SK-N-SH (cell line): ENCODE results near the gene TRAF1. TPM values are rescaled to one million over a fixed set of nuclear protein-coding genes. Genes with fewer than 3 reads are reported as not detected.

Source experiments
- CTCF ChIA-PET: fragments of 300-600, 350-600 bp; formaldehyde crosslinking; extraction: SDS; loops from one replicate; lab custom pipeline; 2021; lab: Yijun Ruan, JAX
- POLR2A ChIA-PET: fragments of 350-600 bp; sonication (Branson Sonifier 250); formaldehyde crosslinking; extraction: SDS; loops from one replicate; lab custom pipeline; 2020; ENCODE audit warnings: antibody characterized with exemption, inconsistent platforms; lab: Yijun Ruan, JAX
- DNase-seq: peaks from one replicate; pipeline ENCODE4 v3.0.0; 2012
- H2AFZ ChIP-seq: fragments of 200-600 bp; sonication (generic); 2 replicates; pipeline ENCODE4 v1.8.1; 2016; ENCODE audit warnings: antibody characterized with exemption, mild to moderate bottlenecking, low read depth
- H3F3A ChIP-seq: fragments of 200-600 bp; sonication (generic); replicated peaks from 2 replicates; pipeline ENCODE3; 2016; ENCODE audit warnings: antibody characterized with exemption, mild to moderate bottlenecking; ENCODE audit not compliant: insufficient read depth
- H3K27ac ChIP-seq, 2 experiments: fragments of 200-500 bp in 1 of 2; fragments of 200-600 bp in 1 of 2; sonication (Bioruptor generic) in 1 of 2; sonication (generic), shearing (Covaris generic) in 1 of 2; 2 replicates each; pipeline versions ENCODE4 v1.5.1 to v1.6.1; 2014 to 2016; ENCODE audit warnings: low read depth in 2 of 2, inconsistent platforms in 1 of 2, low read length in 1 of 2, mild to moderate bottlenecking in 1 of 2, mixed read lengths in 1 of 2
- H3K27me3 ChIP-seq: fragments of 200-600 bp; sonication (generic), shearing (Covaris generic); 2 replicates; pipeline ENCODE4 v1.6.1; 2016; ENCODE audit warnings: mixed run types; ENCODE audit not compliant: insufficient read depth
- H3K36me3 ChIP-seq, 2 experiments: fragments of 200-500 bp in 1 of 2; fragments of 200-600 bp in 1 of 2; sonication (Bioruptor generic) in 1 of 2; sonication (generic) in 1 of 2; replicated peaks in 1 of 2; 2 replicates each; pipeline versions ENCODE3 to v1.5.1; 2014 to 2016; ENCODE audit warnings: low read length in 1 of 2, mild to moderate bottlenecking in 1 of 2; ENCODE audit not compliant: insufficient read depth in 2 of 2, control insufficient read depth in 1 of 2
- H3K4me1 ChIP-seq, 2 experiments: fragments of 200-500 bp in 1 of 2; fragments of 200-600 bp in 1 of 2; sonication (Bioruptor generic) in 1 of 2; sonication (generic), shearing (Covaris generic) in 1 of 2; 2 replicates each; pipeline versions ENCODE4 v1.5.1 to v1.6.1; 2014 to 2016; ENCODE audit warnings: low read depth in 1 of 2, low read length in 1 of 2, mixed run types in 1 of 2; ENCODE audit not compliant: insufficient read depth in 2 of 2, control insufficient read depth in 1 of 2
- H3K4me2 ChIP-seq: fragments of 200-600 bp; sonication (generic), shearing (Covaris generic); 2 replicates; pipeline ENCODE4 v1.6.1; 2017; ENCODE audit warnings: mixed run types
- H3K4me3 ChIP-seq, 2 experiments: fragments of 200-500 bp in 1 of 2; fragments of 200-600 bp in 1 of 2; sonication (Bioruptor generic) in 1 of 2; sonication (generic), shearing (Covaris generic) in 1 of 2; 2 replicates each; pipeline versions ENCODE4 v1.5.1 to v1.8.1; 2014 to 2016; ENCODE audit warnings: low read depth in 2 of 2, inconsistent platforms in 1 of 2, low read length in 1 of 2, mild to moderate bottlenecking in 1 of 2, mixed read lengths in 1 of 2, moderate library complexity in 1 of 2
- H3K79me2 ChIP-seq: fragments of 200-600 bp; sonication (generic); 2 replicates; pipeline ENCODE4 v1.8.1; 2017; ENCODE audit warnings: mild to moderate bottlenecking; ENCODE audit not compliant: insufficient read depth
- H3K9ac ChIP-seq: fragments of 200-600 bp; sonication (generic); 2 replicates; pipeline ENCODE4 v1.6.1; 2017; ENCODE audit warnings: mixed run types
- H3K9me2 ChIP-seq: fragments of 200-600 bp; sonication (generic); 2 replicates; pipeline ENCODE4 v1.6.1; 2017; ENCODE audit warnings: mixed run types
- H3K9me3 ChIP-seq: fragments of 200-600 bp; sonication (generic); 2 replicates; pipeline ENCODE4 v1.6.1; 2017; ENCODE audit warnings: mixed run types, mild to moderate bottlenecking, moderate library complexity
- H4K20me1 ChIP-seq: fragments of 200-600 bp; sonication (generic); 2 replicates; pipeline ENCODE4 v1.6.1; 2017; ENCODE audit warnings: mild to moderate bottlenecking, mixed run types; ENCODE audit not compliant: insufficient read depth
- CHD2 ChIP-seq: fragments of 150-350 bp; IDR thresholded peaks from 2 replicates; pipeline ENCODE4 v1.6.1; 2018; ENCODE audit warnings: low read length; ENCODE audit not compliant: partially characterized antibody
- EZH2phosphoT487 ChIP-seq: fragments of 200-600 bp; sonication (generic); IDR thresholded peaks from 2 replicates; pipeline ENCODE4 v1.6.1; 2017; ENCODE audit warnings: low read depth, mixed run types, mild to moderate bottlenecking, antibody characterized with exemption, moderate library complexity, borderline replicate concordance
- FOXM1 ChIP-seq: IDR thresholded peaks from 2 replicates; pipeline ENCODE4 v1.4.0; 2012; ENCODE audit warnings: low read depth, mild to moderate bottlenecking
- GATA2 ChIP-seq: sonication (generic); formaldehyde crosslinking; IDR thresholded peaks from 2 replicates; pipeline ENCODE4 v1.5.0; 2020; ENCODE audit warnings: mild to moderate bottlenecking, missing genetic modification reagents
- JUND ChIP-seq: IDR thresholded peaks from 2 replicates; pipeline ENCODE4 v1.4.0; 2012
- NRF1 ChIP-seq: IDR thresholded peaks from 2 replicates; pipeline ENCODE4 v1.6.1; 2012; ENCODE audit warnings: low read depth, mild to moderate bottlenecking, low read length
- RAD21 ChIP-seq: IDR thresholded peaks from 2 replicates; pipeline ENCODE4 v1.6.1; 2012; ENCODE audit warnings: mild to moderate bottlenecking, low read length
- RCOR1 ChIP-seq: fragments of 150-350 bp; IDR thresholded peaks from 2 replicates; pipeline ENCODE4 v1.6.1; 2017; ENCODE audit warnings: antibody characterized with exemption, low read length
- RXRA ChIP-seq: IDR thresholded peaks from 2 replicates; pipeline ENCODE4 v1.4.0; 2012; ENCODE audit warnings: low read depth, mild to moderate bottlenecking, borderline replicate concordance
- SIN3A ChIP-seq: IDR thresholded peaks from 2 replicates; pipeline ENCODE4 v1.6.1; 2012; ENCODE audit warnings: low read depth, mild to moderate bottlenecking, low read length, moderate library complexity, borderline replicate concordance
- TEAD4 ChIP-seq: IDR thresholded peaks from 2 replicates; pipeline ENCODE4 v1.4.0; 2012; ENCODE audit warnings: mild to moderate bottlenecking, borderline replicate concordance; ENCODE audit not compliant: insufficient read depth
- WGBS: methylation state at CpG from one replicate; pipeline ENCODE4 v1.1.6; 2017; ENCODE audit warnings: low lambda C conversion rate; 5-methylcytosine and 5-hydroxymethylcytosine counted together
- polyA plus RNA-seq, 3 experiments: library from polyadenylated mRNA; depleted of rRNA; stranded (reverse); fragments of >200 nt; gene quantifications; 2 replicates each; pipeline ENCODE4 v1.2.3, GENCODE V29; 2012
- TF ChIP-seq, protein P1 (sequence below): IDR thresholded peaks from 2 replicates; pipeline ENCODE4 v1.4.0; 2012; ENCODE audit warnings: low read depth, borderline replicate concordance
- TF ChIP-seq, protein P2 (sequence below): IDR thresholded peaks from 2 replicates; pipeline ENCODE4 v1.6.1; 2012; ENCODE audit warnings: mild to moderate bottlenecking, low read depth, low read length, moderate library complexity
- TF ChIP-seq, protein P3 (sequence below): IDR thresholded peaks from 2 replicates; pipeline ENCODE4 v1.4.0; 2012; ENCODE audit warnings: low read depth
- TF ChIP-seq, protein P4 (sequence below): fragments of 150-350 bp; IDR thresholded peaks from 2 replicates; pipeline ENCODE4 v1.6.1; 2017; ENCODE audit warnings: antibody characterized with exemption, low read length, low read depth, borderline replicate concordance

Gene TRAF1
- polyA plus RNA-seq, 1 of the 3 experiments (the other 2 are of a cell fraction) = 1.2 TPM

DNA sequence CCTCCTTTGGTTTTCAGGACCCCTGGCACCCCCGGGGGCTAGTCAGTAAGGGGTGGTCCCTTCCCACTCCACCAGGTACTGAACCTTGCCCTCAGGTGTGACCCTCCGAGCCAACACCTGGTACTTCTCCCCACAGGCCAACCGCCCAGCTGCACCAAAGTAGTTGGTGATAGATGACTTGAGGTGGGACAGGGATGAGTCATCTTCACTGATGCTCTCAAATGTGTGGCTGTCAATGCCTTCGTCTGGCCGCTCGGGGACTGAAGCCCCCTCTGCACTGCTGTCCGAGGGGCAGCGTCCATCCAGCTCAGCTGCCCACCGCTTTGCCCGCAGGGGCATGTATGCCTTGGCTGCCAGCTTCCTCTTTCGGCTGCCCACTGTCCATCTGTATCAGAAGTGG lies 68.7 kb downstream of the TRAF1 start:
- Histone ChIP-seq H3K79me2 (no peaks in the 10 kb centered on the region), H4K20me1 (no peaks in the 10 kb centered on the region), H3K27me3 (no peaks in the 10 kb centered on the region), H3K9me3 (no peaks in the 10 kb centered on the region), H3K4me1 (peaks cover 0 to 28% of the 10 kb centered on the region in 2 experiments; a peak in 1 of 4 replicates), H3K27ac (peak overlapping the region in 1 of 2 experiments; percentile 1; a peak in 1 of 4 replicates), H3K9ac (no peak overlapping the region), H3K9me2 (no peaks in the 10 kb centered on the region), H2AFZ (no peak overlapping the region), H3K4me2 (no peak overlapping the region), H3K4me3 (no peak overlapping the region), H3K36me3 (peaks cover 15 to 46% of the 10 kb centered on the region in 2 experiments), H3F3A (peaks cover 8% of the 10 kb centered on the region)
- TF ChIP-seq, protein P1, sequence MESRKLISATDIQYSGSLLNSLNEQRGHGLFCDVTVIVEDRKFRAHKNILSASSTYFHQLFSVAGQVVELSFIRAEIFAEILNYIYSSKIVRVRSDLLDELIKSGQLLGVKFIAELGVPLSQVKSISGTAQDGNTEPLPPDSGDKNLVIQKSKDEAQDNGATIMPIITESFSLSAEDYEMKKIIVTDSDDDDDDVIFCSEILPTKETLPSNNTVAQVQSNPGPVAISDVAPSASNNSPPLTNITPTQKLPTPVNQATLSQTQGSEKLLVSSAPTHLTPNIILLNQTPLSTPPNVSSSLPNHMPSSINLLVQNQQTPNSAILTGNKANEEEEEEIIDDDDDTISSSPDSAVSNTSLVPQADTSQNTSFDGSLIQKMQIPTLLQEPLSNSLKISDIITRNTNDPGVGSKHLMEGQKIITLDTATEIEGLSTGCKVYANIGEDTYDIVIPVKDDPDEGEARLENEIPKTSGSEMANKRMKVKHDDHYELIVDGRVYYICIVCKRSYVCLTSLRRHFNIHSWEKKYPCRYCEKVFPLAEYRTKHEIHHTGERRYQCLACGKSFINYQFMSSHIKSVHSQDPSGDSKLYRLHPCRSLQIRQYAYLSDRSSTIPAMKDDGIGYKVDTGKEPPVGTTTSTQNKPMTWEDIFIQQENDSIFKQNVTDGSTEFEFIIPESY = no peak
- TF ChIP-seq NRF1 = no peak
- no peak for TF ChIP-seq EZH2phosphoT487
- TF ChIP-seq, protein P2, sequence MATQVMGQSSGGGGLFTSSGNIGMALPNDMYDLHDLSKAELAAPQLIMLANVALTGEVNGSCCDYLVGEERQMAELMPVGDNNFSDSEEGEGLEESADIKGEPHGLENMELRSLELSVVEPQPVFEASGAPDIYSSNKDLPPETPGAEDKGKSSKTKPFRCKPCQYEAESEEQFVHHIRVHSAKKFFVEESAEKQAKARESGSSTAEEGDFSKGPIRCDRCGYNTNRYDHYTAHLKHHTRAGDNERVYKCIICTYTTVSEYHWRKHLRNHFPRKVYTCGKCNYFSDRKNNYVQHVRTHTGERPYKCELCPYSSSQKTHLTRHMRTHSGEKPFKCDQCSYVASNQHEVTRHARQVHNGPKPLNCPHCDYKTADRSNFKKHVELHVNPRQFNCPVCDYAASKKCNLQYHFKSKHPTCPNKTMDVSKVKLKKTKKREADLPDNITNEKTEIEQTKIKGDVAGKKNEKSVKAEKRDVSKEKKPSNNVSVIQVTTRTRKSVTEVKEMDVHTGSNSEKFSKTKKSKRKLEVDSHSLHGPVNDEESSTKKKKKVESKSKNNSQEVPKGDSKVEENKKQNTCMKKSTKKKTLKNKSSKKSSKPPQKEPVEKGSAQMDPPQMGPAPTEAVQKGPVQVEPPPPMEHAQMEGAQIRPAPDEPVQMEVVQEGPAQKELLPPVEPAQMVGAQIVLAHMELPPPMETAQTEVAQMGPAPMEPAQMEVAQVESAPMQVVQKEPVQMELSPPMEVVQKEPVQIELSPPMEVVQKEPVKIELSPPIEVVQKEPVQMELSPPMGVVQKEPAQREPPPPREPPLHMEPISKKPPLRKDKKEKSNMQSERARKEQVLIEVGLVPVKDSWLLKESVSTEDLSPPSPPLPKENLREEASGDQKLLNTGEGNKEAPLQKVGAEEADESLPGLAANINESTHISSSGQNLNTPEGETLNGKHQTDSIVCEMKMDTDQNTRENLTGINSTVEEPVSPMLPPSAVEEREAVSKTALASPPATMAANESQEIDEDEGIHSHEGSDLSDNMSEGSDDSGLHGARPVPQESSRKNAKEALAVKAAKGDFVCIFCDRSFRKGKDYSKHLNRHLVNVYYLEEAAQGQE = no peak
- TF ChIP-seq SIN3A = no peak
- TF ChIP-seq CHD2 = no peak
- TF ChIP-seq RAD21 = no peak
- TF ChIP-seq, protein P3, sequence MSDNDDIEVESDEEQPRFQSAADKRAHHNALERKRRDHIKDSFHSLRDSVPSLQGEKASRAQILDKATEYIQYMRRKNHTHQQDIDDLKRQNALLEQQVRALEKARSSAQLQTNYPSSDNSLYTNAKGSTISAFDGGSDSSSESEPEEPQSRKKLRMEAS = no peak
- TF ChIP-seq, protein P4, sequence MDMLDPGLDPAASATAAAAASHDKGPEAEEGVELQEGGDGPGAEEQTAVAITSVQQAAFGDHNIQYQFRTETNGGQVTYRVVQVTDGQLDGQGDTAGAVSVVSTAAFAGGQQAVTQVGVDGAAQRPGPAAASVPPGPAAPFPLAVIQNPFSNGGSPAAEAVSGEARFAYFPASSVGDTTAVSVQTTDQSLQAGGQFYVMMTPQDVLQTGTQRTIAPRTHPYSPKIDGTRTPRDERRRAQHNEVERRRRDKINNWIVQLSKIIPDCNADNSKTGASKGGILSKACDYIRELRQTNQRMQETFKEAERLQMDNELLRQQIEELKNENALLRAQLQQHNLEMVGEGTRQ = no peak
- no peak for TF ChIP-seq GATA2 (CRISPR knock-in tag)
- TF ChIP-seq FOXM1 = no peak
- TF ChIP-seq RCOR1 = no peak
- no peak for TF ChIP-seq RXRA
- no peak for TF ChIP-seq JUND
- TF ChIP-seq TEAD4 = no peak
- no peak for DNase-seq
- POLR2A ChIA-PET = interaction anchor here (1.5 kb wide), 1 partner anchor 14 kb away, joined by 3 read pairs; no protein-coding TSS in a partner anchor
- 100% methylated on average over 4 of the region's 11 CpGs for WGBS
- CTCF ChIA-PET = interaction anchor here (0.9 to 1.5 kb wide), 3 partner anchors 102 to 128 kb away, joined by 3 to 7 read pairs (median 3); no protein-coding TSS in a partner anchor
